Measurements from ENCODE around the gene C11orf68.

C11orf68 gene

DNA sequence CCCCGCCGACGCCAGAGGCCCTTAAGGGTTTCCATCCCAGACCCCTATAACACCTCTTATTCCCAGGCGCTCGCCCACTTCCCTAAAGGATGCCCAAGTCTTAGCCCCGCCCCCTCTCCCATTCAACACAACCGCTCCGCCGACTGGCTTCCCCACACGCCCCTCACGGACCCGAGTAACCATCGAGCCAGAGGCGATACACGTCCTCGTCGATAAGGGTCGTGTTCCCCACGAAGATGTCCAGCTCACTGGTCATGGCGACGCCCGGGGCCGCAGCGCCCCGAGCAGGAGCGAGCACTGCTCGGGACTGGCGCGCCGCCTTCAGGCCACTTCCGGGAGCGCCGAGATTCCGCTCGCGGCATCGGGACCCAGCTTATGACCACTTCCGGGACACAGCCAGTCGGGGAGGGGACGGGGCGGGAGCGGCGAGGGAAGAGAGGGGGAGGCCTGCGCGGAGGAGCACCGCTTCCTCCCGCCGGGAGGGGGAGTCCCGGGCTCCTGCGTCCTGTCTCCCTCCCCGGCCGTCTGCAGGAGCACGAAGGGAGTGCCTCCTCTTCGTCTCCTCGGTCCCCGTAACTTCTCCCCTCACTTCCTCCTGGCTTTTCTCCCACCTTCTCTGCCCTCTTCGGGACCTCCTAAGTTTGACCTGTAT is 30.6 kb downstream of the C11orf68 start, which contains the start of gene FIBP:
FIBP (minus strand) TSS at position 309 of the 652 bp plus-strand sequence; CDS start at position 256, 53 bp downstream.
- DNase-seq, result no peak

DNA sequence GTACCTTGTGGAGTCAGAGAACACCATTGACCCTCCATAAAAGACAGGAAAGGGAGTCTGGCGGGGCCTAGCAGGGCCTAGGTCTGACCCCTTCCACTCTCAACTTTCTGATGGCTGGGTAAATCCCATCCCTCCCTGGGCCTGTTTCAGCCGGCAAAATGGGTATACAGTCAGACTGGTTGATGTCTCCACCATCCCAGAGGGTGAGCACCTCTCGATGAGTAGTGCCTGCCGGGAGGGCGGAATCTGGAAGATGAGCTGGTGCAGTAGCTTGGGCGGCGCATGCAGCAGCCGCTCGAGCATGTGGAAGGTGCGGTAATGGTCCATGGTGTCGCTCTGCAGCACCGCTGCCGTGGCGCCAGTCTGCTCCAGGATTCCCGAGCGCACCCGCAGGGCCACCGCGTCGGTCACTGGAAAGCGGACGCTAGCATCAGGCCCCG is 31.1 kb downstream of the C11orf68 start:
- no peak for DNase-seq

DNA sequence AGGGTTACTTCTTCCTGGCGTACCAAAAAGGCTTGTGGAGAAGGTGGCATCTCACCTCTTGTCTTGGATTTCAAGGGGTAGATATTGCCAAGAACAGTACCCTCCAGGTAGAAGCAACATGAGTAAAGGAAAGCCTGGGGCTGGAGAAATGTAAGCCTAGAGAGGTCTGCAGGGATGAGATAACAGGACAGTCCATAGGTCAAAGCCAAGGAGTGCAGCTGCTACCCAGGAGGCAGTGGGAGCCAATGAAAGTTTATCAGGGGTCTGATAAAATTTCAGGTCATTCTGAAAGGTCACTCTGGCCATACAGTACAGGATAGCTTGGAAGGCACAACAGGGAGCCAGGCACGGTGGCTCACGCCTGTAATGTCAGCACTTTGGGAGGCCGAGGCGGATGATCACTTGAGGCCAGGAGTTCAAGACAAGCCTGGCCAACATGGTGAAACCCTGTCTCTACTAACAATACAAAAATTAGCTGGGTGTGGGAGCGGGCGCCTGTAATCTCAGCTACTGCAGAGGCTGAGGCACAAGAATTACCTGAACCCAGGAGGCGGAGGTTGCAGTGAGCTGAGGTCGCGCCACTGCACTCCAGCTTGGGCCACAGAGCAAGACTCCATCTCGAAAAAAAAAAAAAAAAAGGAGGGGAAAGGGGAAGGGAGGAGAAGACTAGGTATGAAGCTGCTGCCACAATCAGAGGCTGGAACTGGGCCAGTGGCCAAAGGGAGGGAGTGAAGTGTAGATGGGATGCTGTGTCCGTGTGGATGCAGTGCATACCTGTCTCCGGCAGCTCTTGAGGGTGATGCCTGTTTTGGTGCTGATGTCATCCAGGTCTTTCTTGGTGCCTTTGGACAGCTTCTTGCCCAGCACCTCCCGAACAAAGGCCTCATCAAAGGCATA is 31.8 kb downstream of the C11orf68 start:
- DNase-seq, result no peak

DNA sequence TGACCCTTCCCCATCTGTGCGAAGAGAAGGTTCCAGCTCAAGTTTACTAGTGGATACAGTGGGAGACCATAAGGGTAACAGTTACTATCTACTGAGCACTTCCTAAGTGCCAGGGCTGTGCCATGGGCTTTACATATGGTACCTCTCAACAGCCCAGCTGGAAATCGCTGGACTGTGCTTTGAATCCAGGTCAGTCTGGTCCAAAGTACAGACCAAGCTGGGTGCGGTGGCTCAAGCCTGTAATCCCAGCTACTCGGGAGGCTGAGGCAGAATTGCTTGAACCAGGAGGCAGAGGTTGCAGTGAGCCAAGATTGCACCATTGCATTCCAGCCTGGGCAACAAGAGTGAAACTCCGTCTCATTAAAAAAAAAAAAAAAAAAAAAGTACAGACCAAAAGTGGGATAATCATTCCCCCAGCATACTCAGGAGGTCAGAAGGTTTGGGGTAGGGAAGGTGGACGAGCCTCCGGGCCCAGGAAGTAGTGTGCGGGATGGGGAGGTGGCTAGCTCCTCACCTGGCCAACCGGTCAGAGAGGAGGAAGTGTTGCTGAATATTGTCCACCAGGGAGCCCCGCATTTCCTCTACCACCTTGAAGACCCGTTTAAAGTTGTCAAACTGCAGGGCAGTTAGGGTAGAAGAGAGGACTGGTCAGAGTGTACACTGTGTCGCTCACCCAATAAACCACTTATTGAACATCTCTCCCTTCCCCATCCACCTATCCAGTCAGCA is 32.9 kb downstream of the C11orf68 start:
- DNase-seq, result no peak

DNA sequence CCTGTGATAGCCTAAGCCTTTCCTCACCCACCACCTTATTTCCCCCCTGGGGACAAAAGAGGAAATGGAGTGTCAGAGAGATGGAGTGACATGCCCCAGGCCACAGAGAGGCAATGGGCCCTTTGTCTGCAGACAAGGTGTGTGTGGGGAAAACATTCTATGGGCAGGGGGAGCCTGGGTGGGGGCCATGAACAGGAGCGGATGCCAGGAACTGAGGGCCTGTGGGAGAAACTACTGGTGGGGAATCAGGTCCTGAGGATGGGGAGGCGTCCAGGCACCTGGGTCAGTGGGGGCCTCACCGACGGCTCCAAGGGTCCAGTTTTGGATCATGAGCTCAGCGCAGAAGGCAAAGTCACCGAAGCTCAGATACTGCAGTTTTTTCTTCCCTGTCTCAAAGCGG is 33.6 kb downstream of the C11orf68 start:
- DNase-seq, result no peak

DNA sequence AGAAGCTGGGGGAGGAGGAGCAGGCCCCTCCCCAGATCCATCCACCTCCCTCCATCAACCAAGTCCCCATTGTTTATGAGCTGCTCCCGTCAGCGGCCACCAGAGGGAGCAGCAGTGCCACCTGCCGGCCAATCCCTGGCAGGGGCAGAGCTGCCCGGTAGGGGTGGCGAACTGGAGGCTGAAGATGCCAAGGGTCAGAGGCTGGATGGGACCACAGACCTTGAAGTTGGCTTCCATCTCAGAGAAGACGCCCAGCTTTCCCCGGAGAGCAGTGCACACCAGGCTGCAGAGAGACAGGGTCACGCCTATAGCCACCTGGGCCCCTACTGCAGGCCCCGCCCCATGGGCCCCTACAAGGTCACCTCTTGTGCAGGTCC is 34.2 kb downstream of the C11orf68 start:
- DNase-seq, result no peak

DNA sequence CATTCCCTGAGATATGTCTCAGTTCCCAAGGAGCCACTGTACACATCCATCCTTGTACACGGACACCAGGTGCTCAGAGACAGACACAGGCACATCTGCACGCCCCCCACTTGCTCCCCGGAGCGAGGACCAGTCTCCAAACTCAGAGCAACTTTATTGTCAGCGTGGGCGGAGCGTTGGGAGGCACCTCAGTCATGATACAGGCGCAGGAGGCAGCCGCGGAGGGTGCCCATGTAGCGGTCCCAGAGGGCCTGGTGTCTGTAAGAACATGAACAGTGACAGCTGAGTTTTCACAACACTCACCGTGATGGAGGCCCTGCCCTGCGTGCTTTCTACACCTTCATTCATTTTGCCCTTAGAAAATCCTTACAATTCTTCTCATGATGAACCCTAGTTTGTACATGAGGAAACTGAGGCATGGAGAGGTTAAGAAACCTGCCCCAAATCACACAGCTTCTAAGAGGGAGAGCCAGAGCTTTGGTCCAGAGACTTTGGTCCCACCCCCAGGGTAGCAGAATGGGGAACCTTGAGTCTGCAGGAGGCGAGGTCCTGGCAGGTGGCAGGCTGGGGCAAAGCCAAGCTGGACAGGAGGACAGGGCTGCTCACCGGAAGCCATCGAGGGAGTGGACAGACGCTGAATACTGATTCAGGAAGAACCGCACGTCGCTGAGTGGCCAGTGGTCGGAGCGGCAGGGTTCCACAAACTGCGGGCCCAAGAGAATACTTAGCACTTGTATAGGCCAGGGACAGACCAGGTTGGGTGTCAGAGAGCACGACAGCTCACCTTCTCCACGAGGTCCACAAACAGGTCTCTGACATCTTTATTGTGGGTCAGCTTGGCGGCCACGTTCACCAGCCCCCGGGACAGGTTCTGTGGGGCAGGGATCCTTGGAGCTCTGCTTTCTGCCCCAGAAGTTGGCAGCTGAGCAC is 34.8 kb downstream of the C11orf68 start:
- DNase-seq, result no peak

DNA sequence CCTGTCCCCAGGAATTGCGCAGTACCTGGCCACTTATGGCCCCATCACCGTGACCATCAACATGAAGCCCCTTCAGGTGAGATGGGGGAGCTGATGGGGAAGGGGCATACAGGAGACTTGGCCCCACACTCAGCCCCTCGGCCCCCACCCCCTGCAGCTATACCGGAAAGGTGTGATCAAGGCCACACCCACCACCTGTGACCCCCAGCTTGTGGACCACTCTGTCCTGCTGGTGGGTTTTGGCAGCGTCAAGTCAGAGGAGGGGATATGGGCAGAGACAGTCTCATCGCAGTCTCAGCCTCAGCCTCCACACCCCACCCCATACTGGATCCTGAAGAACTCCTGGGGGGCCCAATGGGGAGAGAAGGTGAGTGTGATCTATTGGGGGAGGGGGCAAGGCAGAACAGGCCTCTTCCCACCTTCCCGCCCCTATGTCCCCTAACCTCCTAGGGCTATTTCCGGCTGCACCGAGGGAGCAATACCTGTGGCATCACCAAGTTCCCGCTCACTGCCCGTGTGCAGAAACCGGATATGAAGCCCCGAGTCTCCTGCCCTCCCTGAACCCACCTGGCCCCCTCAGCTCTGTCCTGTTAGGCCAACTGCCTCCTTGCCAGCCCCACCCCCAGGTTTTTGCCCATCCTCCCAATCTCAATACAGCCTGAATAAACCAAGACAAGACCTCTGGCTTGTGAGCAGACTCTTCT is 35.7 kb downstream of the C11orf68 start:
- DNase-seq, result no peak

DNA sequence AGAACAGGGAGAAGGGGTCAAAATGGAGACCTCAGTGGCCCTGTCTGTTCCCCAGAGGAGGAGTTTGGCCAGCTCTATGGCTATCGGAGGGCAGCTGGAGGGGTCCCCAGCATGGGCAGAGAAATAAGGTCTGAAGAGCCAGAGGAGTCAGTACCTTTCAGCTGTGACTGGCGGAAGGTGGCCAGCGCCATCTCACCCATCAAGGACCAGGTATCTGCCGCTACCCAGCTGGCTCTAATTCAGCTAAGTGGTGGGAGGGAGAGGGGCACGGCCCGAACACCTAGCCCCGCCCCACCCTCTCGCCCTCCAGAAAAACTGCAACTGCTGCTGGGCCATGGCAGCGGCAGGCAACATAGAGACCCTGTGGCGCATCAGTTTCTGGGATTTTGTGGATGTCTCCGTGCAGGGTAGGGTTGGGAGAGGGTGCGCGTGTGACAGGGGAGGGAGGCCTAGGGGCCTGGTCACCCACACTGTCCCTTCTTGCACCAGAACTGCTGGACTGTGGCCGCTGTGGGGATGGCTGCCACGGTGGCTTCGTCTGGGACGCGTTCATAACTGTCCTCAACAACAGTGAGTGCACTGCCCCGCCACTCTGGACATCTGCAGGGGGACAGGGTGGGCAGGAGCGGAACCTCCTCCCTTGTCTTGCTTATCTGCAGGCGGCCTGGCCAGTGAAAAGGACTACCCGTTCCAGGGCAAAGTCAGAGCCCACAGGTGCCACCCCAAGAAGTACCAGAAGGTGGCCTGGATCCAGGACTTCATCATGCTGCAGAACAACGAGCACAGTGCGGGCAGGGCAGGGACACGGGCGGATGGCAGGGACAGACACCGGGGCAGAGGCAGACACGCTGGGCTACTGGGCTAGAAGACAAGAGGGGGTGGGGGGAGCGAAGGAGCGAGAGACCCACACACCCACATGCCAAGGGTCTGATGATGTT is 36.5 kb downstream of the C11orf68 start:
- DNase-seq, result no peak

DNA sequence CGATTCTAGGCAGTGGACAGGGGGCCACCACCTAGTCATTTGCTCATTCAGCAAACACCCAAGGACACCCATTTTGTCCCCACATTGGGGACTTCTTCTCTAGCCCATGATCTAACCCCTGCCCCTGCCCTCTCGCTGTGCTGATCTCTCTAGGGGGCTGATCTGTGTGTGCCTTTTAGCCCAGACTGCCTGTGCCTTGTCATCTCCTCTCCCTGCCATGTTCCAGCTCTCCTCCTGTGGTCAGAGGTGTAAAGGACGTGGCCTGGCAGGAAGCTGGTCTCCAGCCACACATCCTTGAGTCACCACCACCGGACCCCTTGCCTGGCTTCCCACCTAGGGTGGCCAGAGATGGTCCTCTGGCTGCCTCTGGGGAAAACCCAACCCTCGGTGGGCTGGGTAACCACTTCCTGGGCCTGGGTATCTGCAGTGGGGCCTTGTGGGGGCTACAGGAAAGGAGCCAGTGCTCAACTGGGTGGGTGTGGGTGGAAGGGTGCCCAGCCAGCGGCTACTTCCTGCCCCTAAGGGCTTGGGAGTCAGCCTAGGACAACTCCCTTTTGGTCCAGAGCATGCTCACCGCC is 37.9 kb downstream of the C11orf68 start:
- no peak for DNase-seq

DNA sequence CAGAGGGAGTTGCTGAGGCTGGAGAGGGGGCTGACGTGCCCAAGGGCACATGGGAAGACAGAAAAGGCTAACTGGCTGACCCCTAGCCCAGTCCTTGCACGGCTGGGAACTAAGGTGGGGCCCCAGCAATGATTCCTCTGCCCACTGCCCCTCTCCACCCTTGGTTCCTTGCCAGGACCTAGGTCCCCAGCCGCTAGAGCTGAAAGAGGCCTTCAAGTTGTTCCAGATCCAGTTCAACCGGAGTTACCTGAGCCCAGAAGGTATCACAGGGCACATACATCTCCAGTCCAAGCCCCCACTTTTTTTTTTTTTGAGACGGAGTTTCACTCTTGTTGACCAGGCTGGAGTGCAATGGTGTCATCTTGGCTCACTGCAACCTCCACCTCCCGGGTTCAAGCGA is 38.8 kb downstream of the C11orf68 start:
- no peak for DNase-seq

DNA sequence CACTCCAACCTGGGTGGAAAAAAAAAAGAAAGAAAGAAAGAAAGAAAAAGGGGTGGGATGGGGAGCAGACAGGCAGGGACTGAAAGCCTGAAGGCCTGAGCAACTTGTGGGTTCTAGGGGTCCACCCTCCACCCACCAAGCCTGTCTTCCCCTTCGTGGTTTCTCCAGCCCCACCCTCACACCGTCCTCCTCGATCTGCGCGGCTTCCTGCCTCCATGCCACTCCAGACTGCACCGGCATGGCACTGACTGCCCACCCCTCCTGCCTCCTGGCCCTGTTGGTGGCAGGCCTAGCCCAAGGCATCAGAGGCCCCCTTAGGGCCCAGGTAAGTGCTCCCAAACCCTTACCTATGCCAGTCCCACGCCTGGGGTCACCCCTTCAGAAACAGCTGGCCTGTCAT is 39.2 kb downstream of the C11orf68 start, which contains the start of gene CTSW:
CTSW (plus strand) TSS at position 221 of the 400 bp plus-strand sequence; CDS start at position 239, 18 bp downstream.
- DNase-seq, result no peak

DNA sequence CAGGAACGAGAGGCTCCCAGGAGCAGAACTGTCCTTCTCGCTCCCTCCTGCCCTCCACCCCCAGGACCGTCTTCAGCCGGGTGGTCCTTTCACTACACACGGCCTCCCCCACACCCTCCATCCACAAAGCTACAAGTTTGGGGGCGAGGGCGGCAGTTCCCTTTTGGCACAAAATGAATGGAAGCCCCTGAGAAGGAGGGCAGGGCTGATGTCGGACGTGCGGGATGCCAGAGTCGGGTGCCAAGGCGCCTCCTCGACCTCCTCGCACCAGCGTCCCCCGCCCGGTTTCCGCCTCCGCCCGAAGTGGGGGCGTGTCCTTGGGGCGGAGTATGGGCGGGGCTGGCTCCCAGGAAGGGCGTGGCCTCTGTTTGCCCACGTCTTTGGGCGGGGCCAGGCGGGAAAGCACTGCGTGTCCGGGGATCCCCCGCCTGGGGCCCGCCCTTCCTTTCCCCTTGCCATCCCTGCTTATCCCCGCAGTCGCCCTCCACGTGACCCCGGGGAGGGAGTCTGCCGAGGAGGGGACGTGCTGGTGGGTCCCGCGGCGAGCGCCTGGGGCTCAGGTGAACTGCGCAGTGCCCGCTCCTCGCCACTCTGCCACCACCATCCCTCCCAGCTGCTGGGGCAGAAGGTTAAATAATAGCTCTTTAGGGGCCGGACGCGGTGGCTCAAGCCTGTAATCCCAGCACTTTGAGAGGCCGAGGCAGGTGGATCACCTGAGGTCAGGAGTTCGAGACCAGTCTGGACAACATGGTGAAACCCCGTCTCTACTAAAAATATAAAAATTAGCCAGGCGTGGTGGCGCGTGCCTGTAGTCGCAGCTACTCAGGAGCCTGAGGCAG is 45.3 kb downstream of the C11orf68 start:
- no peak for DNase-seq

DNA sequence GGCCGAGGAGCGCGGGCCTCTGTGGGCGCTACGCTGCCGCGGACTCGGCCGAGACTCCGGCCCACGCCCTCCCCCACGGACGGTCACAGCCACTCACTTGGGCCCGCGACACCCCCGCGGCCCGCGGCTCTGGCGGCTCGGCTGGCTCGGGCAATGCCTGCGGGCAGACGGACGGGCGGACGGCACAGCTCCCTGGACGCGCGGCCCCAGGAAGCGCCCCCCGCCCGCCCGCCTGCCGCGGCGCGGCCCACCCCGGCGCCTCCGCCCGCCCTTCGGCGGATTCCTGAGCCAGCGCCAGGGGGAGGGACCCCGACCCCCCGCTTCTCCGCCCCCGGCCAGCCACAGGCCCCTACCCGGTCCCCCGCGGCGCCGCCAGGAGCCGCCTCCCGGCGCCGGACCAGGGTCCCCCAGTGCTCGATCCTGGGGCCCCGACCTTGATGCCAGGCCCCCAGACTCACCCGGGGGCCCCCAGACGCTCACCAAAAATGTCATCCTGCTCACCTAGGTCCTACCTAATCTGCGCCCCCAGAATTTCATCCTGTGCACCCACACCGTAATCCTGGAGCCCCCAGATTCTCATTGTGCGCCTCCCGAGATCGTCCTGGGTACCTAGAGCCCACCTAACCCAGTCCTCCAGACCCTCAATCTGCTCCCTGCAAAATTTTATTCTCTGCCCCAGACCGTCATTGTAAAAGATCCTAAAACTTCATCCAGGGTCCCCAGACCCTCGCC is 46.1 kb downstream of the C11orf68 start, which contains the start of gene EFEMP2:
EFEMP2 (minus strand) TSS at position 215 of the 732 bp plus-strand sequence. CDS start 446 bp downstream, outside the sequence.
- no peak for DNase-seq

DNA sequence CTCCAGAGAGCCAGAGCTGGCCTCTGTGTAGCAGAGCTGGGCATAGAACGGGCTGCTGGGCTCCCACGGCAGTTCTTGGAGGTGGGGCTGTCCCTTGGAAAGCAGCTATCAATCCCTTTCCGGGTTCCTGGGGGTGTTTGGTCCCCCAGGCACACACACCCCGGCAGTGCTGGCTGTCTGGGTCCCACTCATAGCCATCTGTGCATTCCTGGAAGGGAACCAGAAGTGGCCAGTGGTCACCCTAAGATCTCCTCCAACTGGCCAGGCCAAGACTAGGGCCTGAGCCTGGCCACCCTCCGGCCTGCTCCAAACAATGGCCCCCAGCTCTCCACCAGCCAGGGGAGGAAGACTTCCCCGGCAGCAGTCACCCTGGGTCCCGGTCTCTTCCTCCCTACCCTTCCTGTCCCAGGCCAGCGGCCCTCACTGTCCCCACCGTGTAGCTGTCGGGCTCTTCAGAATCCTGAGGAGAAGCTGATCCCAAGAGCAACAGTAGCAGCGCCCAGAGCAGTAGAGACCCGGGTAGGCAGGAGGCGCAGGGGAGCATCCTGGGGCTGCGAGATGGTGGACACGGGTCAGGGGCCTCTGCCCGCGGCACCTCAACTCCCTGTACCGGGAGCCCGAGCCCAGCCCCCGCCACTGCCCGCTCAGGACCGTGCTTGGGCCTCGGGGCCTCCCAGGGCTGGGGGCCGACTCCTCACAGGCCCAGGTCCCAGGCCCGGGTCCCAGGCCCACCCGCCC is 46.9 kb downstream of the C11orf68 start:
- DNase-seq, result no peak

DNA sequence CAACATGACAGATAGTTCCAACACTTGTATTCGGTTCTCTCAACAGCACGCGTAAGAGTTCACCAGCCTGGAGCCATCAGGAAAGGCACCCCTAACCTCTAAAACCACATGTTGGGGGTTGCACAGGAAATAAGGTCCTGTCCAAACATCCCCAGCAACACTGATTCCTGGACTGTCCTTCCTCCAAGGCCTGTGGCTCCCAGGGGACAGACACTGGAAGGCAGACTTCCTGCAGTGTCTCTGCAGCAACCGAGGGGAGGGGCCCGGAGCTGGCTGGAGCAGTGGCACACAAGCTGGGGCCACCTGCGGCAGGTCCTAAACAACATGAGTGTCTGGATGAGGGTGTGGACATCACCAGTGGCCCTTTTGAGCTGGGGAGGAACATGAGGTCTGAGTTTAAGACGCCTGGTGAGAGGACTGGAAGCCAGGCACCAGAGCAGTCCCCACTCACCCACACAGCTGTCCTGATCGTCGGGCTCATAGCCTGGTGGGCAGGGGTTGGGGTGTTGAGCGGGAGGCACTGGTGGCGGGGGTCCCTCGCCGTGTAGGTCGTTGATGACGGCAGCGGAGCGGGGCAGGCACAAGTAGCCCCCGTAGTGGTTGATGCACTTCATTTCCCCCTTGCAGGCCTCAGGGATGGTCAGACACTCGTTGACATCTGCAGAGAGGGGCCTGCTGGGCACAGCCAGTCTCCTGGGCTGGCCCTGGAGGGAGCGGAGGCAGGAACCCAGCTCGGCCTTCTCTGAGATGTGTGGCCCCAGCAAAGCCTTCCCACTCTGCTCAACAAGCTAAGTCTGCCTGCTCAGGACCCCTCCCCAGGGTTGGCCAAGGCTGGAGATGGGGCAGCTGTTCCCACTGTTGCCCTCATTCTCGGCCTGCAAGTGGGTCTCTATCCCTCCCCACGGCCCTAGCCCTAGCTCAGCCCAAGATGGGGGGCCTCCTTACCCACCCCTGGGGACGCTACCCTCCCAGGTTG is 47.9 kb downstream of the C11orf68 start:
- DNase-seq, result no peak
